ENCODE results near the gene EFNB2.

The EFNB2 gene

DNA sequence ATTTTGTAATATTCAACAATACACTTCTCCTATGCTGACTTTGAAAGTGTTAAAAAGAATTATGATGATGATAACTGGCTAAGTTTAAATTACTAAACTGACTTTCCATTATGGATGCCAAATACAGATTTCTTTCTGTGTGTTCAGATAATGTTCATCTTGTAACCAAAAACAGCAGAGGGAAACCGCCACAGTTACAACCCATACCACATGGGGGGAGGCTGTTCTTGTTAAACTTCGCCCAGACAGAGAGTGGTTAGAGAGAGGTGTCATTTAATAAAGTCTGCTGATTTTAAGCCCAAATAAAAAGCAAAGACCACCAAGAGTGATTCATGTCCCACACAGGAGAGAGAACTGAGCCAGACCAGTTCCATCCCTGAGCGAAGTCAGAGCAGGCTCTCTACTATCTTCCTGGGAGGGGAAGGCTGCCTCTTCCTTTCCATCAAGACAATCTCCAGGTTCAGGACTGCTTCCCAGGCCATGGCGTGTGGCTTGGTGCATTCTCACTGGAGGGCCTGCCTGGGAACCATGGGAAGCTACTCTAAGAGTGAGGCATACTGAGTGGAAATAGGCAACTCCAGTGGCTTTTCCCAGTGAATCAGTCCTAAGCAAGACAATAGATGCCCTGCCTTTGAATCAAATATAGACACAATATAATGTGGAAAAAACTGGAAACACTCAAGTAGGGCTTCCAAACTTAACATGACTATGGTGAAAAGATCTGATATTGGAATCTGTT lies 18.2 kb downstream of the EFNB2 start:
- no peak for TF ChIP-seq Cebpa-rat (IDR thresholded peaks at IDR 0.05)
- H3K4me2 ChIP-seq, result peak overlapping the region in 6 of 11 experiments; percentile 0 to 32 (median 5); a peak in 4 of 22 replicates
- no peak overlapping the region for H3K9ac ChIP-seq
- peaks cover 0 to 100% (median 11%) of the 10 kb centered on the region in 11 experiments; a peak in 10 of 22 replicates for H4K20me1 ChIP-seq
- no peaks in the 10 kb centered on the region for H3K27me3 ChIP-seq
- peaks cover 0 to 93% (median 38%) of the 10 kb centered on the region in 11 experiments; a peak in 14 of 22 replicates for H3K36me3 ChIP-seq
- H3K4me3 ChIP-seq, result no peak overlapping the region
- peaks cover 11 to 34% (median 24%) of the 10 kb centered on the region in 10 experiments; a peak in 17 of 20 replicates for H3K4me1 ChIP-seq
- no peaks in the 10 kb centered on the region for H3K9me3 ChIP-seq (replicated peaks in 1 of 11)
- H3K27ac ChIP-seq, result 0 out of 22 replicates have a peak overlapping the region, but pooled peaks of 1 of the 11 experiments have one; percentile 7

DNA sequence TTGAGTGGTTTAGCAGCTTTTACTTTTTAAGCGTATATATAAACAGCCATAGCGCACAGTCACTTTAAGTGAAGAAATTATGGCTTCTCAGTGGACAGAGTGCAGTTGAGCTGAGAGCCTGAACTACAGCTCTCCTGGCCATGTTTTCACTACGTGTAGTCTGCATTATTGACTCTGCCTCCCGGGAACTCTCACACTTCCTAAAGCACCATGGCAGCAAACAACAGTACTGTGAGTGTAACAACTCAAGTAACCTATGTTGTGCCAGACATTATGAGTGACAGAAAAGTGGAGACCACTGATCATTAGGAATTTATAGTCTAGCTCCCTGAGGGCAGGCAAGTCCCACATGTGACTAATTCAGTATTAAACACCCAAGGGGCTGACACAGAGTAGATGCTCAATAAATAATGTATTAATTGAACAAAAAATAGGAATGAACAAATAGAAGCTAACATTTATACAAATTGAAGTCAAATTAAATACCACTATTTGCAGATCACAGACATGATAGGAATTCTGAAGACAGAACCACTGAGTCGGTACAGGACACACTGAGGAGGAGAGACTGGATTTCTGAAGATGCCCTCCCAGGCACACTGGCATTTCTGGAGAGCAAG lies 19.7 kb downstream of the EFNB2 start:
- Histone ChIP-seq H3K9ac (no peak overlapping the region), H4K20me1 (peaks cover 0 to 100% (median 6%) of the 10 kb centered on the region in 11 experiments; a peak in 10 of 22 replicates), H3K4me1 (peaks cover 11 to 34% (median 24%) of the 10 kb centered on the region in 10 experiments; a peak in 17 of 20 replicates), H3K27me3 (no peaks in the 10 kb centered on the region), H3K36me3 (peaks cover 0 to 93% (median 40%) of the 10 kb centered on the region in 11 experiments; a peak in 16 of 22 replicates), H3K4me3 (no peak overlapping the region), H3K4me2 (peak overlapping the region in 2 of 11 experiments; percentile 17 to 24; a peak in 5 of 22 replicates), H3K27ac (peak overlapping the region in 1 of 11 experiments; percentile 16; a peak in 1 of 22 replicates), H3K9me3 (replicated peaks in 1 of 11) (no peaks in the 10 kb centered on the region; a peak in 1 of 22 replicates)
- no peak for TF ChIP-seq Cebpa-rat (IDR thresholded peaks at IDR 0.05)

DNA sequence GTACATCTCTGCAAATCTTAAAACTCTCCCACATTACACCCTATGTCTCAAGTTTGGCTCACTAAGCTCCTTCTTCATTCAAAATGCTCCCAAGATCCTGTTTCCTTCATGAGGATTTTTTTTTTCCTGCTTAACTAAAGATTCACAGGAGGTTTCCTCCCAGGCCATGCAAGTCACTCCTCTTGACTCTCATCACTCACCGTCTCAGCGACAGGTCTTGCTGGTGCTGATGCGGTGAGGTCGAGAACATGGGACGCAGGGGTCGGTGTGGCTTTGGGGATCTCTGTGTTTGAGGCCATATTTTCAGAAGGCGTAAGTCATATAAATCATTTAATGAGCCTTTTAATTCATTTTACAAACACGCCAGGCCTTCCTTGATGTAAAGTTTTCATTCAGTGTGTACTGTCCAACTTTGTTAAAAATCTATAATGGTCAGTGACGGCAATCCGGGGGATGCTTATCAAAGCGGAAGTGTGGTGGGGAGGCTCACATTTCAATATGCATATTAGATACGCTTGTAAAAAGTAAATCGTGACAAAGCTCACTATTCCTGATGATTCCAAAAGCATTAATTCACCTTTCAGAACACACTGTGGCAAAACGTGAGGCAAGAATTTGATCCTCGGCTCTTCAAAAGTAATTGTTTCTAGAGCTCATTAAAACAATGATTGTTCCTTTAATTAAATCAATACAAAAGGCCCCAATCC lies 20.4 kb downstream of the EFNB2 start:
- Histone ChIP-seq H3K4me1 (peaks cover 11 to 34% (median 24%) of the 10 kb centered on the region in 10 experiments; a peak in 17 of 20 replicates), H3K9ac (no peak overlapping the region), H4K20me1 (peaks cover 0 to 100% (median under 1%) of the 10 kb centered on the region in 11 experiments; a peak in 9 of 22 replicates), H3K36me3 (peaks cover 0 to 93% (median 42%) of the 10 kb centered on the region in 11 experiments; a peak in 16 of 22 replicates), H3K27ac (peak overlapping the region in 1 of 11 experiments; percentile 16; a peak in 1 of 22 replicates), H3K9me3 (replicated peaks in 1 of 11) (no peaks in the 10 kb centered on the region; a peak in 1 of 22 replicates), H3K4me2 (no peak overlapping the region), H3K4me3 (no peak overlapping the region), H3K27me3 (no peaks in the 10 kb centered on the region)
- TF ChIP-seq Cebpa-rat (IDR thresholded peaks at IDR 0.05), result no peak

DNA sequence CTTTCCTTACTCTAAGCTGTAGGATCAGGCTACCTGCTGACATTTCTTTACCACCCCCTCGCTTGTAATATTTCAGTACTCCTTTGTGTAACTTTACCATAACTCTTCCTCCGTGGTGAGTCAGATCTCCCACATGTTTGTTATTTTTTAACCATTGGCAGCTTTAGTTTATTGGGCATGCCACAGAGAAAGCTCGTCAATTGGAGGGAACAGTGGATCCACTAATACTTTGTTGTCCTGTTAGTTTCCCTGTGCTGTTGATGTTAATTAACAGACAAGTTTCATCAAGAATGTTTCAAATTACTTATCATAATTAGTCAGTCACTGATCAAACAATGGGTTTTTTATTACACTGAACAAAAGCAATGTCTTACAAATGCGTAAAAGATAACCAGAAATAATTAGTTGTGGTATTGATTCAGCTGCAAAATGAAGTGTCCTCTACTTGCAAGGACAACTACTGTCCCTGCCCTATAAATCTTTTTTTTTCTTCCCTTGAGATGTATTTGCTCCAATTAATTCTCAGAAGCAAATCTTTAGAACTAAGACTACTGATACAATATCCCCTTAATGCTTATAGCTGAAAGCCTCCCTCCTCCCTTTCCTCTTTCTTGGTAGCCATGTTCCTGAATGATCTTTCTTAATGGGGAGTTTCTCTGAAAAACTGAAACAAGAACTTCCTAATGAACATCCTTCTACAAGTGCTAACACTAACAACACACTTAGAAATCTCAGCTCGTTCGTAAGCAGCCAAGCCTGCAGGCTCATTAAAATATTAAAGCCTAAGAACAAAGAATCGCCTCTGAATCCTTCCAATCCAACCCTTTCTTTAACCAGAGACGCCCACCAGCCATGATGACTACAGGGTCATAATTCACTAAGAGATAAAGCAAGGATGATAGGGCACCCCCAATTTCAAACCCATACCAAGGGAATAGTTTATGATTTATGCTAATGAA lies 22.2 kb downstream of the EFNB2 start:
- H3K4me1 ChIP-seq, result peaks cover 14 to 36% (median 21%) of the 10 kb centered on the region in 10 experiments
- no peak for TF ChIP-seq Cebpa-rat (IDR thresholded peaks at IDR 0.05)
- peak overlapping the region in 3 of 11 experiments; percentile 11 to 28 (median 19); a peak in 2 of 22 replicates for H3K27ac ChIP-seq
- H3K9me3 ChIP-seq (replicated peaks in 1 of 11), result no peaks in the 10 kb centered on the region; a peak in 1 of 22 replicates
- H3K4me3 ChIP-seq, result no peak overlapping the region
- H3K36me3 ChIP-seq, result peaks cover 0 to 93% (median 39%) of the 10 kb centered on the region in 11 experiments; a peak in 16 of 22 replicates
- H3K27me3 ChIP-seq, result no peaks in the 10 kb centered on the region
- peaks cover 0 to 100% (median 0%) of the 10 kb centered on the region in 11 experiments; a peak in 8 of 22 replicates for H4K20me1 ChIP-seq
- H3K4me2 ChIP-seq, result peak overlapping the region in 6 of 11 experiments; percentile 6 to 46 (median 28); a peak in 9 of 22 replicates
- no peak overlapping the region for H3K9ac ChIP-seq

DNA sequence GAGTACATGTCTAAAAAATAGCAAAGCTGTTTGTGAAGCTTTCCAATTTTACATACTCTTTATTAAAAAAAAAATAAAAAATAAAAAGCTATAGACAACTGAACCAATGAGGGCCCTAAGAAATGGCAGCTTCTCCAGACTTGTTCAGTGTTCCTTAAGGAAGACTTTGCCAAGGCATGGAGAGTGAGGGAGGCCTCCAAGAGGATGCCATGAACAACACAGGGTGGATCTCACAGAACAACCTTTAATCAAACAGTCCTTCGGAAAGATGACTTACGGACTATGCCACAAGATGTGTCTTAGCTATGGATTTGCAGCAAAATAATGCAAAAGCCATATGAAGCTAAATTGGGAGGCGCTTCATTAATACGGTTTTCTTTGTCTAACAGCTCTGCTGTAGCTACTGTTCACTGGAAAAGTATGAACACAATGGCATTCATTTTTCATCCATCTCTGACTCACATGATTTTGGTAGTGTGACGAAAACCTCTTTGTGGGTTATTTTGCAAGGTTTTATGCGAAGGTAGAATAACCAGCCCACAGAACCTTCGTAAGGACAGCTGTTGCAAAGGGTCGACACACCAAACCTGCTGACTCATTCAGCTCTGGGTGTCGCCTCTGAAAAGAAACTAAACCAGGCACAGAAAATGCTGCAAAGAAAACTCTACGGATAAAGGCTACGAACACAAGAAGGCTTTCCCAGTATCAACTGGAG lies 27.7 kb downstream of the EFNB2 start:
- peaks cover 0 to 100% (median 88%) of the 10 kb centered on the region in 11 experiments; a peak in 16 of 22 replicates for H3K36me3 ChIP-seq
- H3K4me2 ChIP-seq, result peak overlapping the region in 9 of 11 experiments; percentile 20 to 71 (median 55); a peak in 18 of 22 replicates
- peak in 2 of 11 experiments; percentile 44 to 45; a peak in 2 of 22 replicates for TF ChIP-seq Cebpa-rat (IDR thresholded peaks at IDR 0.05)

DNA sequence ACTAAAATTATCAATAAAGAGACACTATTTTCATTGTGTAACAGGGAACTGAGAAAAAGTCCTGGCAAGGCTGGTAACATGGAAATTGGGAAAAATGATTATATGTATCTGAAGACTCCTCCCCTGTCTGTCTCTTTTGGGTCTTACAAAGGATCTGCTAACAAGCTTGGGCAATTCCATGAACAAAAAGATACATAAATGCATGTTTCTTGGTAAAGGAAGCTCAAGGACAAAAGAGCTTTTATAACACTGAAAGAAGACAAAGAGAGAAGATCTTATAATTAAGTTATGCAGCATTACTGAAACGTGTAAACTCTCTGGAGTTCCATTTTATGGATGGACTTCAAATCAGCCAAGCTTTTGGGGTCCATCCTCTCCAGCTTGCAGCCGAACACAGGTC lies 29.2 kb downstream of the EFNB2 start:
- Histone ChIP-seq H3K27me3 (no peaks in the 10 kb centered on the region), H3K27ac (peak overlapping the region in 7 of 11 experiments; percentile 64 to 83 (median 76); a peak in 10 of 22 replicates), H3K36me3 (peaks cover 0 to 98% (median 75%) of the 10 kb centered on the region in 11 experiments; a peak in 16 of 22 replicates), H3K4me3 (no peak overlapping the region), H3K9ac (no peak overlapping the region), H3K4me1 (peaks cover 26 to 55% (median 36%) of the 10 kb centered on the region in 10 experiments), H4K20me1 (peaks cover 0 to 100% (median 0%) of the 10 kb centered on the region in 11 experiments; a peak in 6 of 22 replicates), H3K9me3 (replicated peaks in 1 of 11) (no peaks in the 10 kb centered on the region; a peak in 1 of 22 replicates), H3K4me2 (no peak overlapping the region)
- no peak for TF ChIP-seq Cebpa-rat (IDR thresholded peaks at IDR 0.05)

More for the DNA sequence above, 27.7 kb downstream of the EFNB2 start:
- Histone ChIP-seq H3K27ac (peak overlapping the region in 9 of 11 experiments; percentile 50 to 83 (median 75); a peak in 18 of 22 replicates), H3K4me3 (no peak overlapping the region), H3K4me1 (peaks cover 21 to 46% (median 26%) of the 10 kb centered on the region in 10 experiments), H3K9me3 (replicated peaks in 1 of 11) (no peaks in the 10 kb centered on the region; a peak in 1 of 22 replicates), H4K20me1 (peaks cover 0 to 100% (median 0%) of the 10 kb centered on the region in 11 experiments; a peak in 6 of 22 replicates), H3K9ac (peak overlapping the region in 5 of 11 experiments; percentile 6 to 62 (median 25); a peak in 9 of 22 replicates), H3K27me3 (no peaks in the 10 kb centered on the region)

DNA sequence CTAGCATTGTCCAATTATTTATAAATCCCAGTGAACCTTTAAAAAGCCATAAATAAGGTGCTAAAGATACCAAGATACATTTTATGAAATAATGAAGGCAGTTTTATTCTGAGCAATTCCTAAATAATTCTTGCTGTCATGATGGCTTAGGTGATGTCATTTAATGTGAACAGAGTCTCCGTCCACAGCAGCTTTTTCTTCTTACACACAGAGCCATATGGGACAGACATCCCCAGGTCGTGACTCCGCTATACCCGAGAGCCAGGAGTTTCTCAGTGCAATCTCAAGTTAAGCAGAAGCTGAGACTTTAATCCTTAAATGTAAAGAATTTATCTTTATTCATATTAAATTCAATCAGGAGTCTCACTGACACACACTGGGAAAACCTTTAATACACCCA lies 29.7 kb downstream of the EFNB2 start:
- no peaks in the 10 kb centered on the region for H3K27me3 ChIP-seq
- peaks cover 28 to 60% (median 41%) of the 10 kb centered on the region in 10 experiments for H3K4me1 ChIP-seq
- peaks cover 0 to 92% (median 69%) of the 10 kb centered on the region in 11 experiments; a peak in 15 of 22 replicates for H3K36me3 ChIP-seq
- no peaks in the 10 kb centered on the region; a peak in 1 of 22 replicates for H3K9me3 ChIP-seq (replicated peaks in 1 of 11)
- H3K9ac ChIP-seq, result no peak overlapping the region
- no peak overlapping the region for H3K4me3 ChIP-seq
- TF ChIP-seq Cebpa-rat (IDR thresholded peaks at IDR 0.05), result no peak
- H3K27ac ChIP-seq, result peak overlapping the region in 6 of 11 experiments; percentile 1 to 83 (median 77); a peak in 5 of 22 replicates
- H3K4me2 ChIP-seq, result no peak overlapping the region
- H4K20me1 ChIP-seq, result peaks cover 0 to 98% (median 0%) of the 10 kb centered on the region in 11 experiments; a peak in 6 of 22 replicates
